ENCODE data around the gene JCHAIN. TPM values are rescaled to one million over a fixed set of nuclear protein-coding genes. Genes with fewer than 3 reads are reported as not detected.

Gene JCHAIN
- total and polyA plus RNA-seq, 2 of the 8 experiments (the other 6 are each of a cell fraction or from before 2014, with no cell fraction given), result not detected

DNA sequence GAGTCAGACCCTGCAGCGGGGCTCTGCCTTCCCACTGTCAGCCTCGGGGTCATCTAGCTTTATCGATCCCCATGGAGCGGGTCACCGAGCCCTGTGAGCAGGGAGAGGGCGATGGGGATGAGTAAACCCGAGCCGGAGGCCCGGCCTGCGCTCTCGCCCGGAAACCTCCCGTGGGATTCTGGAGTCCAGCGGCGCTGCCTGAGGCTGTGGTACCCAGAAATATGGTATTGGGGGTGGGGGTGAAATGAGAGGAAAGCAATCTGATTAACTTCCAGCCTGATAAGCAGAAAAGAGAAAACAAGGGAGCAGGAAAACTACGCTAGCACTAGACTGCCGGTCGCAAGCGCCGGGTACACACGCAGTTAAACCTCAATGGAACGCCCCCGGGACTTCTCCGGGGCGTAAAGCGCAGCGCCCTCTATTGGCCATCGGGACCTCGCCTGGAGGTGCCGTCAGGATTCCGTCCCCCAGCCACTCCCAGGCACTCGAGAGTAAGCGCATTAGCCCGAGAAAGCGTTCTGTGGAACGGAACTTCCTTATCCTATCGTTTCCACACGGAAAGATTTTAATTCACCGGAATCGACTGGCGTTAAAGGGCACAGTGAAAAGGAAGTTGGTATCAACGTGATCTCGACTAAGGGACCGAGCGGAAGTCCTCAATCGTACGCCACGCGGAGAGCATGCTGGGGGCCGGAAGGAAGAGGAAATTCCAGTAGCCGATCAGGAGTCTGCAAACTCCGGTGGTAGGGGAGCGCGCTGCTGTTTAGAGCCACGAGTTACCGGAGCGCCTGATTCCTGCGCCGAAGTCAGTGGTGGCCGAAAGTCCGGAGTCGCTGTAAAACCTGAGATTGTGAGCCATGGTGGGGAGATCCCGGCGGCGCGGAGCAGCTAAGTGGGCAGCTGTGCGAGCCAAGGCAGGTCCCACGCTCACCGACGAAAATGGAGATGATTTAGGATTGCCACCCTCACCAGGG, 21.8 kb upstream of the JCHAIN start, which contains the start of gene UTP3:
Gene UTP3 (plus strand): TSS at position 712 of the 974 bp plus-strand sequence. CDS start 146 bp downstream, at position 858.
- peak within 1 kb of the TSS; percentile 88; the same call in 1 of the 2 replicates for H4K8ac ChIP-seq (ENCODE audit: extremely low read depth, insufficient read depth, low read length)
- H2BK15ac ChIP-seq (ENCODE audit: low read length), result no peak within 1 kb of the TSS
- POLR2A ChIA-PET (ENCODE audit: partially characterized antibody), result interaction anchor here (1.2 to 7.7 kb wide), 5 partner anchors 13 to 31 kb away, joined by 3 to 86 read pairs (median 4); no protein-coding TSS in a partner anchor
- peak within 1 kb of the TSS; percentile 86 for H3K27ac ChIP-seq (ENCODE audit: low read depth, low read length)
- H3K36me3 ChIP-seq (ENCODE audit: control insufficient read depth in 2 of 4, insufficient read depth in 4 of 4, low read length in 3 of 4), result peaks cover 0 to 15% (median 1%) of the 10 kb centered on the region in 4 experiments; a peak in 1 of 8 replicates
- FAIRE-seq (peak; percentile 79), DNase-seq (ENCODE audit: low read depth in 1 of 2, low spot score in 2 of 2) (peak; percentile 92 to 95)
- peaks cover 13% of the 10 kb centered on the region; the same call in 1 of the 2 replicates for H3K23me2 ChIP-seq (ENCODE audit: low read depth, low read length)
- H4K5ac ChIP-seq (ENCODE audit: insufficient read length, low read depth, low read length), result peak within 1 kb of the TSS; percentile 55
- no peaks in the 10 kb centered on the region for H3K9me3 ChIP-seq (ENCODE audit: insufficient read depth in 2 of 2, low read depth in 1 of 2, low read length in 1 of 2)
- H3K4me1 ChIP-seq (replicated peaks in 1 of 4; ENCODE audit: control insufficient read depth in 3 of 4, insufficient read depth in 4 of 4, low read length in 3 of 4), result peaks cover 0 to 2% (median 0%) of the 10 kb centered on the region in 4 experiments; a peak in 2 of 7 replicates
- peak within 1 kb of the TSS; percentile 96 for H2BK5ac ChIP-seq (ENCODE audit: low read depth, low read length)
- peak within 1 kb of the TSS; percentile 83 for H3K18ac ChIP-seq (ENCODE audit: extremely low read depth, low read length)
- H2BK20ac ChIP-seq (ENCODE audit: low read length), result no peak within 1 kb of the TSS
- H3K14ac ChIP-seq (ENCODE audit: insufficient read length), result no peak within 1 kb of the TSS
- no peaks in the 10 kb centered on the region for H4K20me1 ChIP-seq (replicated peaks in 1 of 2; ENCODE audit: control insufficient read depth in 1 of 2, insufficient read depth in 2 of 2, low read length in 2 of 2)
- no peak within 1 kb of the TSS for H3K23ac ChIP-seq (ENCODE audit: insufficient read length)
- H3K4me3 ChIP-seq (ENCODE audit: extremely low read depth in 1 of 4, insufficient read depth in 2 of 4, low read depth in 3 of 4, low read length in 4 of 4), result peak within 1 kb of the TSS; percentile 79 to 99 (median 91)
- no peaks in the 10 kb centered on the region for H3K27me3 ChIP-seq (replicated peaks in 1 of 4; ENCODE audit: control insufficient read depth in 3 of 4, extremely low read depth in 1 of 4, insufficient read depth in 3 of 4, low read length in 3 of 4)
- H2BK12ac ChIP-seq (ENCODE audit: low read depth, low read length), result no peak within 1 kb of the TSS; the same call in 1 of the 2 replicates
- peak within 1 kb of the TSS; percentile 91 to 94 (median 92) for H3K9ac ChIP-seq (replicated peaks in 1 of 4; ENCODE audit: extremely low read depth in 1 of 4, low read depth in 3 of 4, low read length in 3 of 4)
- peak within 1 kb of the TSS; percentile 40; the same call in 1 of the 2 replicates for H2AK5ac ChIP-seq (ENCODE audit: low read depth, low read length)
- peak within 1 kb of the TSS; percentile 84 for H3K56ac ChIP-seq (replicated peaks; ENCODE audit: insufficient read length, low read depth, low read length)
- WGBS, 2 experiments (ENCODE audit: extremely low coverage in 1 of 2, insufficient coverage in 1 of 2, insufficient read length in 1 of 2, insufficient replicate concordance in 2 of 2, low coverage in 1 of 2, low lambda C conversion rate in 2 of 2, missing lambda C conversion rate in 1 of 2), result 2% methylated on average over 70 of the region's 70 CpGs; no CpG with 5 or more reads in 1 of the 2 experiments
- peak within 1 kb of the TSS; percentile 68 for H2AFZ ChIP-seq (ENCODE audit: low read length)
- H3K79me2 ChIP-seq (ENCODE audit: control insufficient read depth in 1 of 2, insufficient read depth in 2 of 2, low read length in 2 of 2), result peaks cover 6 to 32% of the 10 kb centered on the region in 2 experiments
- CTCF ChIA-PET (ENCODE audit: partially characterized antibody), result interaction anchor here (0.7 to 3.4 kb wide), 17 partner anchors 8 to 500 kb away, joined by 3 to 36 read pairs (median 4); partner anchors contain the start of gene RUFY3
- peak within 1 kb of the TSS; percentile 77 to 93 for H3K4me2 ChIP-seq (ENCODE audit: insufficient read depth in 1 of 2, low read depth in 2 of 2, low read length in 2 of 2)
- H3K4ac ChIP-seq (replicated peaks; ENCODE audit: insufficient read length, low read depth, low read length), result peak within 1 kb of the TSS; percentile 91
- peak within 1 kb of the TSS; percentile 70 for H4K91ac ChIP-seq (replicated peaks; ENCODE audit: insufficient read length, low read length)
- peaks cover 2% of the 10 kb centered on the region; the same call in 1 of the 2 replicates for H3K79me1 ChIP-seq (ENCODE audit: low read depth, low read length)
- H2BK120ac ChIP-seq (replicated peaks; ENCODE audit: low read depth, low read length), result no peak within 1 kb of the TSS
- TF ChIP-seq JUN (IDR thresholded peaks at IDR 0.05; ENCODE audit: low read depth, low read length) (no peak), RBBP5 (IDR thresholded peaks at IDR 0.05; ENCODE audit: borderline replicate concordance, low read depth, low read length) (peak; percentile 40), PHF8 (conservative IDR thresholded peaks at IDR 0.05; ENCODE audit: low read depth, low read length) (peak; percentile 78), EGR1 (IDR thresholded peaks at IDR 0.05; ENCODE audit: borderline replicate concordance, low read depth, low read length) (peak; percentile 78), CTBP2 (IDR thresholded peaks at IDR 0.05; ENCODE audit: borderline replicate concordance, insufficient read depth, insufficient read length, low read length) (peak; percentile 37), GABPA (IDR thresholded peaks at IDR 0.05; ENCODE audit: borderline replicate concordance, insufficient read depth, low read length) (peak; percentile 96), NANOG (IDR thresholded peaks at IDR 0.05; ENCODE audit: insufficient read depth, low read depth, low read length, poor library complexity, severe bottlenecking) (no peak), TAF1 (IDR thresholded peaks at IDR 0.05; ENCODE audit: low read depth, low read length) (peak; percentile 79), HDAC2 (IDR thresholded peaks at IDR 0.05; ENCODE audit: borderline replicate concordance in 1 of 2, low read depth in 2 of 2, low read length in 2 of 2) (peak; percentile 13 to 75; a peak in 1 of 4 replicates)

Data from H1 (cell line).